ENCODE measurements around the gene WDR93.

WDR93 gene

GRCh38 chr15:89707577-89707976, 17.0 kb downstream of the WDR93 start:
- H3K9me3 ChIP-seq (ENCODE audit: control insufficient read depth, insufficient read depth, low read length), result no peaks in the 10 kb centered on the region
- H3K4me1 ChIP-seq (ENCODE audit: control insufficient read depth, low read length), result no peaks in the 10 kb centered on the region
- H3K4me3 ChIP-seq (ENCODE audit: low read length), result no peak overlapping the region
- no peak for TF ChIP-seq EZH2phosphoT487 (IDR thresholded peaks at IDR 0.05; ENCODE audit: borderline replicate concordance, low read length)
- no peak for TF ChIP-seq CTCF (IDR thresholded peaks at IDR 0.05; ENCODE audit: low read depth, low read length, poor library complexity, severe bottlenecking)
- H3K27ac ChIP-seq (ENCODE audit: low read depth, low read length), result no peak overlapping the region
- H3K9me2 ChIP-seq (replicated peaks; ENCODE audit: control insufficient read depth, low read length), result no peaks in the 10 kb centered on the region
- H3K4me2 ChIP-seq (ENCODE audit: low read length), result no peak overlapping the region
- H3K79me2 ChIP-seq (ENCODE audit: control insufficient read depth, low read length), result no peaks in the 10 kb centered on the region
- H4K20me1 ChIP-seq (ENCODE audit: control insufficient read depth, insufficient read depth, low read depth, low read length), result no peaks in the 10 kb centered on the region
- H3K36me3 ChIP-seq (ENCODE audit: control insufficient read depth, low read length), result no peaks in the 10 kb centered on the region
- no peaks in the 10 kb centered on the region for H3K27me3 ChIP-seq (ENCODE audit: control insufficient read depth, low read length)
- H3F3A ChIP-seq (ENCODE audit: control insufficient read depth, insufficient read depth), result no peaks in the 10 kb centered on the region

GRCh38 chr15:89714775-89715174, 24.2 kb downstream of the WDR93 start:
- Histone ChIP-seq H3K9me2 (replicated peaks; ENCODE audit: control insufficient read depth, low read length) (no peaks in the 10 kb centered on the region), H3F3A (ENCODE audit: control insufficient read depth, insufficient read depth) (no peaks in the 10 kb centered on the region), H3K36me3 (ENCODE audit: control insufficient read depth, low read length) (no peaks in the 10 kb centered on the region), H4K20me1 (ENCODE audit: control insufficient read depth, insufficient read depth, low read depth, low read length) (no peaks in the 10 kb centered on the region), H3K4me2 (ENCODE audit: low read length) (no peak overlapping the region), H3K9me3 (ENCODE audit: control insufficient read depth, insufficient read depth, low read length) (no peaks in the 10 kb centered on the region), H3K4me1 (ENCODE audit: control insufficient read depth, low read length) (no peaks in the 10 kb centered on the region), H3K27me3 (ENCODE audit: control insufficient read depth, low read length) (no peaks in the 10 kb centered on the region), H3K4me3 (ENCODE audit: low read length) (no peak overlapping the region), H3K27ac (ENCODE audit: low read depth, low read length) (no peak overlapping the region), H3K79me2 (ENCODE audit: control insufficient read depth, low read length) (no peaks in the 10 kb centered on the region)
- no peak for TF ChIP-seq EZH2phosphoT487 (IDR thresholded peaks at IDR 0.05; ENCODE audit: borderline replicate concordance, low read length)
- TF ChIP-seq CTCF (IDR thresholded peaks at IDR 0.05; ENCODE audit: low read depth, low read length, poor library complexity, severe bottlenecking), result no peak

- no peaks in the 10 kb centered on the region for H4K20me1 ChIP-seq (ENCODE audit: control insufficient read depth, insufficient read depth, low read depth, low read length)
- peaks cover 3% of the 10 kb centered on the region; the same call in 1 of the 2 replicates for H3K27me3 ChIP-seq (ENCODE audit: control insufficient read depth, low read length)
- no peaks in the 10 kb centered on the region for H3K36me3 ChIP-seq (ENCODE audit: control insufficient read depth, low read length)
- H3K4me1 ChIP-seq (ENCODE audit: control insufficient read depth, low read length), result no peaks in the 10 kb centered on the region
- no peaks in the 10 kb centered on the region for H3K79me2 ChIP-seq (ENCODE audit: control insufficient read depth, low read length)
- no peak for TF ChIP-seq CTCF (IDR thresholded peaks at IDR 0.05; ENCODE audit: low read depth, low read length, poor library complexity, severe bottlenecking)
- no peak for TF ChIP-seq EZH2phosphoT487 (IDR thresholded peaks at IDR 0.05; ENCODE audit: borderline replicate concordance, low read length)
- H3K9me3 ChIP-seq (ENCODE audit: control insufficient read depth, insufficient read depth, low read length), result peaks cover 7% of the 10 kb centered on the region; the same call in 1 of the 2 replicates
- no peaks in the 10 kb centered on the region for H3F3A ChIP-seq (ENCODE audit: control insufficient read depth, insufficient read depth)
- no peaks in the 10 kb centered on the region for H3K9me2 ChIP-seq (replicated peaks; ENCODE audit: control insufficient read depth, low read length)
- H3K4me2 ChIP-seq (ENCODE audit: low read length), result no peak overlapping the region
- H3K4me3 ChIP-seq (ENCODE audit: low read length), result no peak overlapping the region
- no peak overlapping the region for H3K27ac ChIP-seq (ENCODE audit: low read depth, low read length)
Measured at GRCh38 chr15:89723031-89723430, 32.4 kb downstream of the WDR93 start.
